SIG-M5 treated with dmso at 0.1 percent for 504 hours (cell line): Measurements from ENCODE around the gene AGPS.
"Not testable (repeated sequence)": the region's sequence is repeated elsewhere in the genome, so short reads cannot be mapped to it uniquely, and the experiment has no call there.

ENCODE experiments used
- DNase-seq: peaks from one replicate; lab custom pipeline; 2025; ENCODE audit not compliant: unreplicated experiment; lab: John Stamatoyannopoulos, UW

The AGPS gene

DNA sequence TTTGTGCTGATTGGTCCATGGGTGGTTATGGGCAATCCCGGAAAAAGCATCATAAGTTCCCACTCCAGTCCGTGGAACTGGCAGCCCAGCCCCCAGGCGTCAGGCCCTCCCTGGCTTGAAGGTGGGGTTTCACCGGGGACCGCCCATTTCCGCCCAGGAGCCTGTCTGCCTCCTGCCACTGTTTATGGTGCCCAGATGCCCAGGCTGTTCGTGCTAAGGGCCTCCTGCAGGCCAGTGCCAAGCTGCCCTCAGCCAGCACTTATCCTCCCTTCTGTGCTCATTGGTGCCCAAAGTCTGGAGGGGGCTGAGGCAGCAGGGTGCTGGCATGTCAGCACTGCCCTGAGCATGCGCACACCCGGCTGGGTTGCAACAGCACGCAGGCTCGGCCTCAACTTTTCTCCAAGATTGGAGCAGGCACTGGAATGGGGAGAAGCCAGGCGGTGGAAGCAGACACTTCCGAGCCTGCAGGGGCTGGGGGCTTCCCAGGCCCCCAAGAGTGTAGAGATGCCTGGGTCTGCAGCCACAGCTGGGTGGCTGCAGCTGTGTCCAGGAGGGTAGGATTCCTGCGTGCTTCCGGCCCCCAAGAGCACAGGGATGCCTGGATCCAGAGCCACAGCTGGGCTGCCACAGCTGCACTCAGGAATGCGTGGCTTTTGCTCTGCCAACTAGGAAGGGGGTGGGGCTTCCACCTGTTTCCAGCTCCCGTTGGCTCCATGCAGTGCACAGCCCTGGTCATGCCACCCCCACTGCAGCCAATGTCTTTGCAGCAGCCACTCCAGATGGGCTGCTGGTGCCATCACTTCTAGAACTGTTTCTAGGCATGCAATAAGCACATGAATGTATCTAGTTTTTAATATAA, 74.0 kb downstream of the AGPS start:
- DNase-seq: no peak

DNA sequence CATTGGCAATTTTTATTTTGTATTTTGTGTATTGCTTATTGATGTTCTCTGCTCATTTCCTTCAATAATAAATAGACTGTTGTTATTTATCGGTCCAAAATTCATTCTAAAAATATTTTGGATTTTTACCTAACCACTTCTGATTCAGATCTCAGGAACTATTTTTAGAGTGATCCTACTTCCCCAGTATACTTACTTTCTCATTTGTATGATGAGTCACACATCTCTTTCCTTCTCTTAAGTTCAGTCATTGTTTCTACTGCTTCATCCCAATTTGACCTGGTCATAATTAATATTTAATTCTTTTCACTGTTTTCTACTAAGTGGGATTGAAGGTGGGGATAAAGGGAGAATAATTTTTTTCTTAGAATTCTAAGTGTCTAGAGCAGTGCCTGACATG, 75.1 kb downstream of the AGPS start:
- DNase-seq: peak; percentile 35

- no peak for DNase-seq
These were observed 79.4 kb downstream of the AGPS start for GRCh38 chr2:177471990-177472389.

- DNase-seq: no peak
These were observed 81.7 kb downstream of the AGPS start for GRCh38 chr2:177474301-177474700.

- DNase-seq: no peak
These were observed 82.4 kb downstream of the AGPS start for GRCh38 chr2:177474998-177475397.

DNA sequence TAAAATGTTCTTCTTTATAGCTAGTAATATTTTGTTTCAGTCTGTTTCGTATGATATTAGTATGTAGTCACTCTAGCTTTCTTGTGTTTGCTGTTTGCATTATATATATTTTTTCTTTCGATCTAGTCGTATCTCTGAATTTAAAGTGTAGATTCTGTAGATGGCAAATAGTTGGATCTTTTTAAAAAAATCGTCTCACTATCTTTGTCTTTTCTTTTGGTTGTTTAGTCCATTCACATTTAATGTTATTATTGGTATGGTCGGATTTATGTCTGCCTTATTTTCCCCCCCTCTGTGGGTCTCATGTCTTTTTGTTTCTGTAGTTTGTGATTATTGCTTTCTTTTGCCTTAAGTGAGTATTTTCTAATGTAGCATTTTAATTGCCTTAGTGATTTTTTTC, 84.3 kb downstream of the AGPS start:
- DNase-seq: no peak

- DNase-seq: no peak
These were observed 85.5 kb downstream of the AGPS start for GRCh38 chr2:177478029-177478428.

- DNase-seq: no peak
These were observed 86.3 kb downstream of the AGPS start for GRCh38 chr2:177478907-177479306.

DNA sequence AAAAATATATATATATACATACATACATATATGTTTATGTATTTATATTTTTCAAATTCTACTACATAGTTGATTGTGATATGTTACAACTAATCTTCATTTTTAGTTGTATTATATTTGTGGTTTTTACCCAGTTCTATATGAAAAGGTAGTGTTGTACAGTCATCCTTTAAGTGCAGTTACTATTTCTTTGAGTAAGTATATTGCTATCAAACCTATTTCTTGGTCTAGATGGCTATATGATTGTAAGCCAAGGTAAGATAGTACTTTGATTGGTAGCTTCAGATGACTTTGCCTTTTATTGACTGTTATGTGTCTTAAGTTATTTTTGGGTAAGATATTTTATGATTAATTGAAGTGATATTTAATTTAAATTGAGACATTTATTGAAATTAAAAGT, 89.6 kb downstream of the AGPS start:
- no peak for DNase-seq

DNA sequence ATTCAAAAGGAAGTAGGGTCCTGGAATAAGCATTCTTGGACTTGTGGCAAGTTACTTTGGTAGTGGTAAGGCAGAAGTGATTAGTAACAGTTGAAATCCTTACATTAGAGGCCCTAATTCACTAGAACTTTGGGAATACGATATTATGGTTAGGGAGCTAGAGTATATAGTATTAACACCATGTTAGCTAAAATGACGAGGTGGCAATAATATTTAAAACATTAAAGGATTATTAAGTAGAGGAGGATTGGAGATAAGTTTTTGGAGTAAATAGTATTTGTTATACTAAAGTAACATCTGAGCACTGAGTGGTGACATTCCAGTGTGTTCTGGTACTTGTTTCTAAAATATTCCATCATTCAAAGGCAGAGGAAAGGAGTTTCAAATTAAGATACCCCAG, 91.0 kb downstream of the AGPS start:
- no peak for DNase-seq

DNA sequence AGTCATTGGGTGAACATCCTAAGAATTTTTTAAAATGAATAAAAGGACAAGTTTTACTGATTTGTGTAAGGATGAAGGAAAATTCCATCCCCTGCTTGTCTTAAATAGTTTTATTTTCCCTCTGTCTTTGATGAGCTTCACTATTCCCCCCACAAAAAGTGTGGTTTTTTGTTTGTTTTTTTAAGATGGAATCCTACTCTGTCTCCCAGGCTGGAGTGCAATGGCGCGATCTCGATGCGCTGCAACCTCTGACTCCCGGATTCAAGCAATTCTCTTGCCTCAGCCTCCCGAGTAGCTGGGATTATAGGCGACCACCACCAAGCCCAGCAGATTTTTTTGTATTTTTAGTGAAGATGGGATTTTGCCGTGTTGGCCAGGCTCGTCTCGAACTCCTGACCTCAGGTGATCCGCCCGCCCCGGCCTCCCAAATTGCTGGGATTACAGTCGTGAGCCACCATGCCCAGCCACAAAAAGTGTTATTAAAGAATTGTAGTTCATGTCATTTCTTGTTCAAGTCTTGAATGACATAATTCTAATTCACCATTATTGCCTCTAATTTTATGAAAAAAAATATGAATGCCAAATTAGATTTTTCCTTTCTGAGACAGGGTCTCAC, 91.7 kb downstream of the AGPS start:
- DNase-seq: no peak

DNA sequence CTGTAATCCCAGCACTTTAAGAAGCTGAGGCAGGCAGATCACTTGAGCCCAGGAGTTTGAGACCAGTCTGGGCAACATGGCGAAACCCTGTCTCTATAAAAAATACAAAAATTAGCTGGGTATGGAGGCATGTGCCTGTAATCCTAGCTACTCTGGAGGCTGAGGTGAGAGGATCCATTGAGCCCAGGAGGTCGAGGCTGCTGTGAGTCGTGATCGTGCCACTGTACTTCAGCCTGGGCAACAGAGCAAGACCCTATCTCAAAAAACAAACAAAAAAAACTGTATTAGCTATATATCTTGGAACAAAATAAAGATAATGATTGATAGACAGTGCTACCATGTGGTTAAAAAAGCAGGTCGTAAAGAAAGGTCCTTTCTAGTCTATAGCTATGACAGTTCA, 93.1 kb downstream of the AGPS start:
- DNase-seq: not testable (repeated sequence)

DNA sequence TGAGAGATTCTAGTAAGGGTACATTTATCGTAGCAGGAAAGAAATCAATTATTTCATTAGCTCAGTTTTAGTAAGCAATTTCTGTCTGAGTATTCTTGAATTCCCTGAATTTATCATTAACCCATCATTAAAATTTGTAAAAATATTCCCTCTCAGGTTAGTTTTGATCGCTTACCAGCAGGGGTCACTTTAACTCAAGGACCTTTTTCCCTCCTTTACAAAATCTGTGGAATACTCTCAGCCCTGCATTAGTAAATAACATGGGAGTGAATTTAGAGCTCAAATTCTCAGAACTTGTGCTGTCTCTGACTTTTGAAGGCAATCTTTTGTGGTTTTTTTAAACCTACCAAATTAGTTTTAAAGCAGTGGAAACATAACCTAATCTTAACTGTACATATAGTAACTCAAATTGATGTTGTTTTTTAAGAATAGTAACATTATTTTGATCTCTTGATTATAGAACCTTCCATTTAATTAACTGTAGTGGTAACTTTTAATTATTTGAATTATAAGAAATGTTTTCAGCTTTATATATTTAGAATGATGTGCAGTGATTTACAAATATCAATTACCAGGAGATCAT, 97.2 kb downstream of the AGPS start:
- peak; percentile 4 for DNase-seq

GRCh38 chr2:177495945-177496344, 103.4 kb downstream of the AGPS start:
- DNase-seq: no peak

- no peak for DNase-seq
These were observed 104.3 kb downstream of the AGPS start for GRCh38 chr2:177496921-177497320.

DNA sequence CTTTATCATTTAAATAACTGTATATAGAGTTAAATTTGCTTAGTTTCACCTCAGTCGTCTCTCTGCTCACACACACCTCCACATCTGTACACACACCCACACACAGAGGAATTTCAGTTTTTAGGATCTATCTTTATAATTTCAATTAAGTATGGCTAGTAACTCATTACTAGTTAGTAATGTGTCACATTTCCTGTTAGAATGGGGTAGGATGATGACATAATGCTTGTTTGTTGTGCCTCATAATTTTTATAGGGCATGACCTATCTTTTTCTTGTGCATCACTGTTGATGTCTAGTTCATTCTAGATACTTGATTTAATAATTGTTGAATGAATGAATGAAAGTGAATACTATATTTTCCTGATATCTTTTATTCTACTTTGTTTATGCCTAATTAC, 108.6 kb downstream of the AGPS start:
- DNase-seq: no peak

GRCh38 chr2:177506505-177506904, 113.9 kb downstream of the AGPS start:
- DNase-seq: no peak

DNA sequence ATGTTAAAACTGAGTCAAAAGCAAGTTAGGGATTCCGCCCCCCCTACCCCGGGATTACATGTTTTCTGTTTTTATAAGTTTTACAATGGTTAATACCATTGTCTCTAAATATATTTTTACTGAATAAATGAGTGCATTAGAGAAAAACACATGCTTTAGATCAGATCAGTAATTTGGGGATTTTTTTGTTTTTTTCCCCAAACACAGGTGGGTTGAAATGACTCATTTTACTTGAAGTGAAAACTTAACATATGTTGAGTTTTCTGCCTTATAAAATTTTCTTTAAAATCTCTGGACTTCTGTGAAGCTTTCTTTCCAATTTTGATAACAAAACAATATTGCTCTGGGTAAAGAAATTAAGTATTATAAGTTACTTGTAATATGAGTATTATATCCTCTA, 114.4 kb downstream of the AGPS start:
- DNase-seq: no peak

DNA sequence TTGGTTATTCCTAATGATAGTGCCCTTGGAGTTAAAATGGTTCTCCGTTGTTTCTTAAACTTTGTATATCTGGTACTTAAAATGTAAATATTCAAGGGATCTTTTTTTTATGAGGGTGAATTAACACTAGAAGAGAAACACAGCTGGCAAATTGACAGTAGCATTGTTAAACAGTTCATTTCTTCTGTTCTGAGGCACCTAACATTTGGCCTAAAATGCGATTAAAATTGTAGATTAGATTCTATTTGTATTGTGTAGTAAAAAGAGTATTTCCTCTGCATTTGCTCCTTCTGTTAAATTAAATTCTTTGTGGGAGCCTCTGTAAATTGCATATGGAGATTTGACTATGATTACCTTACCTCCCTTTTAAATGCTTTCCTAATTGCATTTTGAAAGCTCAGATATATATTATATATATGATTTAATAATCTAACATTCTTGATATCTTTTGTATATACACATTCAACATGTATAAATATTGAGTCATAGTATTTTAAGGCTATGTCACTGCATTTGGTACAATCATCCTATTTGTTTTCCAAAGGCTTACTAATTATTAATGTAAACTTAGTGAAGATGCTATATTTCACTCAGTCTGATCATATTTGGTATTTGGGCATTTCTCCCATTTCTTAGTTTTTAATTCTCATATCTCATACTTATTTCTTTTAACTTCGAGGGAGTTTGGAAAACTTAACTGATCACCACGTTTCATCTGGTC, 124.4 kb downstream of the AGPS start:
- DNase-seq: no peak

GRCh38 chr2:177518754-177519153, 126.2 kb downstream of the AGPS start:
- no peak for DNase-seq

DNA sequence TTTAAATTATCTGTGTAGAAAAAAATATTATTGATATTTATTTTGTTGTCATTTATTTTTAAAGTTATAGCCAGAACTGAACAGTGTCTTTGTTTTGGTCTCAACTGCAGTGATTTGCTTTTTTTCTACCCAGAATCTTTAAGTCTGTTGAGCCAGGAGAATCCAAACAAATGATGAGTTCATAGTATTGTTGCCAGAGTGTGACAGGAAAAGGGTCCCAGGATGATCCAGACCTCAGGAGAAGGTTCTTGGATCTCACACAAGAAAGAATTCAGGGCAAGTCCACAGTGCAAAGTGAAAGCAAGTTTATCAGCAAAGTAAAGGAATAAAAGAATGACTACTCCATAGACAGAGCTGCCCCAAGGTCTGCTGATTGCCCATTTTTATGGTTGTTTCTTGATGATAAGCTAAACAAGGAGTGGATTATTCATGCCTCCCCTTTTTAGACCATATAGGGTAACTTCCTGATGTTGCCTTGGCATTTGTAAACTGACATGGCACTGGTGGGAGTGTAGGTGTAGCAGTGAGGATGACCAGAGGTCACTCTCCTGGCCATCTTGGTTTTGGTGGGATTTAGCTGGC, 127.1 kb downstream of the AGPS start:
- no peak for DNase-seq
